Hepatocyte (in vitro differentiated cells): ENCODE results near the gene ZNF814. TPM values are rescaled to one million over a fixed set of nuclear protein-coding genes. Genes with fewer than 3 reads are reported as not detected.

Experiments
- DNase-seq: peaks from one replicate; pipeline ENCODE4 v3.0.0-alpha.2; 2016; ENCODE audit warnings: low spot score
- H2AFZ ChIP-seq: fragments of 200-600 bp; sonication (generic); 2 replicates; pipeline ENCODE4 v1.6.0; 2016; ENCODE audit warnings: antibody characterized with exemption, mild to moderate bottlenecking
- H3K27ac ChIP-seq: fragments of 200-600 bp; sonication (generic); 2 replicates; pipeline ENCODE4 v1.5.1; 2016; ENCODE audit warnings: mild to moderate bottlenecking
- H3K27me3 ChIP-seq: fragments of 200-600 bp; sonication (generic); 2 replicates; pipeline ENCODE4 v1.6.1; 2016
- H3K36me3 ChIP-seq: fragments of 200-600 bp; sonication (generic); replicated peaks from 2 replicates; pipeline ENCODE4 v1.5.1; 2016; ENCODE audit warnings: low read depth; ENCODE audit not compliant: insufficient read depth
- H3K4me1 ChIP-seq: fragments of 200-600 bp; sonication (generic); 2 replicates; pipeline ENCODE4 v1.5.1; 2016; ENCODE audit warnings: mild to moderate bottlenecking, moderate library complexity; ENCODE audit not compliant: insufficient read depth
- H3K4me2 ChIP-seq: fragments of 200-600 bp; sonication (generic); 2 replicates; pipeline ENCODE4 v1.6.0; 2016
- H3K4me3 ChIP-seq: fragments of 200-600 bp; sonication (generic); 2 replicates; pipeline ENCODE4 v1.5.1; 2016; ENCODE audit warnings: mild to moderate bottlenecking
- H3K79me2 ChIP-seq: fragments of 200-600 bp; sonication (generic); 2 replicates; pipeline ENCODE4 v1.6.0; 2017; ENCODE audit warnings: mild to moderate bottlenecking
- H3K9me2 ChIP-seq: fragments of 200-600 bp; sonication (generic); replicated peaks from 2 replicates; pipeline ENCODE4 v1.6.0; 2017; ENCODE audit warnings: mild to moderate bottlenecking; ENCODE audit not compliant: insufficient read depth
- H3K9me3 ChIP-seq: fragments of 200-600 bp; sonication (generic); 2 replicates; pipeline ENCODE4 v1.5.1; 2016; ENCODE audit warnings: low read depth, mild to moderate bottlenecking
- H4K20me1 ChIP-seq: fragments of 200-600 bp; sonication (generic); 2 replicates; pipeline ENCODE4 v1.6.0; 2016; ENCODE audit warnings: mild to moderate bottlenecking; ENCODE audit not compliant: insufficient read depth, poor library complexity, severe bottlenecking
- EZH2 ChIP-seq: fragments of 200-600 bp; sonication (generic); IDR thresholded peaks from 2 replicates; pipeline ENCODE4 v1.6.1; 2016; ENCODE audit warnings: antibody characterized with exemption, mild to moderate bottlenecking, borderline replicate concordance
- EZH2phosphoT487 ChIP-seq: fragments of 200-600 bp; sonication (generic); IDR thresholded peaks from one replicate; pipeline ENCODE4 v1.6.1; 2018; ENCODE audit warnings: antibody characterized with exemption, mild to moderate bottlenecking, low read depth, moderate library complexity; ENCODE audit not compliant: unreplicated experiment, severe bottlenecking
- WGBS: methylation state at CpG from one replicate; pipeline ENCODE4 v1.1.6; 2016; ENCODE audit warnings: low lambda C conversion rate; ENCODE audit errors: missing lambda C conversion rate; 5-methylcytosine and 5-hydroxymethylcytosine counted together
- polyA plus RNA-seq: library from polyadenylated mRNA; unstranded; fragments of >200 nt; fragmentation: Nextera tagmentation; extraction: Ambion mirVana; gene quantifications from 2 replicates; pipeline ENCODE4 v1.2.1, GENCODE V29; 2016
- total RNA-seq: library from RNA; depleted of rRNA; stranded (reverse); fragments of >200 nt; gene quantifications from 2 replicates; pipeline ENCODE4 v1.2.3, GENCODE V29; 2014
- TF ChIP-seq, protein P1 (sequence below): fragments of 200-600 bp; sonication (generic); IDR thresholded peaks from 2 replicates; pipeline ENCODE4 v1.5.1; 2016; ENCODE audit warnings: antibody characterized with exemption, mild to moderate bottlenecking; ENCODE audit not compliant: poor library complexity

The ZNF814 gene
- total and polyA plus RNA-seq, 2 experiments from 2014 or later: 16.1 to 19.2 TPM

DNA sequence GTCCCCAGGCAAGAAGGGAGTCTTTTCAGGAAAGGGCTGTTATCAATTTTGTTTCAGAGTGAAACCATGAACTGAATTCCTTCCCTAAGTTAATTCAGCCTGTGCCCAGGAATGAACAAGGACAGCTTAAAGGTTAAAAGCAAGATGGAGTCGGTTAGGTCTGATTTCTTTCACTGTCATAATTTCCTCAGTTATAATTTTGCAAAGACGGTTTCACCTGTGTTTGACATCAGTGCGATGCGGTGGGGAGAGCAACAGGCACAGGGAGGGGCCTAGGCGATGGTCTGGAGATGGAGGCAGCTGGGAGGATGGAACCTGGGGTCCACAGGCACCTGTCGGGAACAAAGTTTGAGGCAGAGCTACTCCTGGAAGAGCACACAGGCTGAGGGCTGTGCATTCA, 68.2 kb downstream of the ZNF814 start:
- 74% methylated on average over 6 of the region's 6 CpGs for WGBS
- H3K9me3 ChIP-seq: no peaks in the 10 kb centered on the region
- peak overlapping the region; percentile 85 for H3K4me2 ChIP-seq
- peak overlapping the region; percentile 90 for H3K27ac ChIP-seq
- no peaks in the 10 kb centered on the region for H3K36me3 ChIP-seq
- peaks cover 72% of the 10 kb centered on the region for H3K79me2 ChIP-seq
- TF ChIP-seq, protein P1, sequence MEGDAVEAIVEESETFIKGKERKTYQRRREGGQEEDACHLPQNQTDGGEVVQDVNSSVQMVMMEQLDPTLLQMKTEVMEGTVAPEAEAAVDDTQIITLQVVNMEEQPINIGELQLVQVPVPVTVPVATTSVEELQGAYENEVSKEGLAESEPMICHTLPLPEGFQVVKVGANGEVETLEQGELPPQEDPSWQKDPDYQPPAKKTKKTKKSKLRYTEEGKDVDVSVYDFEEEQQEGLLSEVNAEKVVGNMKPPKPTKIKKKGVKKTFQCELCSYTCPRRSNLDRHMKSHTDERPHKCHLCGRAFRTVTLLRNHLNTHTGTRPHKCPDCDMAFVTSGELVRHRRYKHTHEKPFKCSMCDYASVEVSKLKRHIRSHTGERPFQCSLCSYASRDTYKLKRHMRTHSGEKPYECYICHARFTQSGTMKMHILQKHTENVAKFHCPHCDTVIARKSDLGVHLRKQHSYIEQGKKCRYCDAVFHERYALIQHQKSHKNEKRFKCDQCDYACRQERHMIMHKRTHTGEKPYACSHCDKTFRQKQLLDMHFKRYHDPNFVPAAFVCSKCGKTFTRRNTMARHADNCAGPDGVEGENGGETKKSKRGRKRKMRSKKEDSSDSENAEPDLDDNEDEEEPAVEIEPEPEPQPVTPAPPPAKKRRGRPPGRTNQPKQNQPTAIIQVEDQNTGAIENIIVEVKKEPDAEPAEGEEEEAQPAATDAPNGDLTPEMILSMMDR: no peak
- TF ChIP-seq EZH2phosphoT487 (no peak), EZH2 (no peak)
- DNase-seq: no peak
- H3K9me2 ChIP-seq: no peaks in the 10 kb centered on the region
- peaks cover 41% of the 10 kb centered on the region for H3K4me1 ChIP-seq
- peak overlapping the region; percentile 28 for H3K4me3 ChIP-seq
- H4K20me1 ChIP-seq: no peaks in the 10 kb centered on the region
- H3K27me3 ChIP-seq: no peaks in the 10 kb centered on the region
- H2AFZ ChIP-seq: no peak overlapping the region

DNA sequence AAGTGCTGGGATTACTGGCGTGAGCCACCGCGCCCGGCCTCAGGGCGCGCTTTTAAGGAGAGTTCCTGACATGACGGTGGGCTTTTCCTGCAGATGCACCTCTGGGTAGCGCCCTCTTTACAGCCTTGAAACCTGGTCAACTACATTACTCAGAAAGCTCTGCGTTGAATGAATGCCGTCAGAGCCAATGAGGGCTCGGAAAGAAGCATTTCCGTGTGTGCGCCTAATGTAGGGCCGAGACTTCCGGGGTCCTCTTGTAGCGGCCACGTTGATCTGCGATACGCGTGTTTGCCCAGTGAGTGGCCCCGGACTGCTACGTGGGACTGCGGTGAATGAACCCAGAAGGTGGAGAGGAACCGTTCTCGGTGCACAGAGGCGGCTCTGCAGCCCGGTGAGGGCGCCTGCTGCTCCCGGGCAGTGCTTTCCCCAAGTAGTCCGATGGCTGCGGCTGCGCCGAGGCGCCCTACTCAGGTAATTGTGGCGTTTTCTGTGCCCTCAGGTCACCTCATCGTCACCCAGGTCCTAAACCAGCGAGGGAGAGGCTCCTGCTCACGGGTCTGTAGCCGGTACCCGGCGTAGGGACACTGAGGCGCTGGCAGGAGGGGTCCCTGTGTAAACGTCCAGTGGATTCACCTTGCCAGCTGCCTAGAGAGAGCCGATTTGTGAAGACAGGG, 69.2 kb downstream of the ZNF814 start:
- H3K9me3 ChIP-seq: no peaks in the 10 kb centered on the region
- H2AFZ ChIP-seq: peak overlapping the region; percentile 59
- WGBS: under 1% methylated on average over 39 of the region's 44 CpGs

DNA sequence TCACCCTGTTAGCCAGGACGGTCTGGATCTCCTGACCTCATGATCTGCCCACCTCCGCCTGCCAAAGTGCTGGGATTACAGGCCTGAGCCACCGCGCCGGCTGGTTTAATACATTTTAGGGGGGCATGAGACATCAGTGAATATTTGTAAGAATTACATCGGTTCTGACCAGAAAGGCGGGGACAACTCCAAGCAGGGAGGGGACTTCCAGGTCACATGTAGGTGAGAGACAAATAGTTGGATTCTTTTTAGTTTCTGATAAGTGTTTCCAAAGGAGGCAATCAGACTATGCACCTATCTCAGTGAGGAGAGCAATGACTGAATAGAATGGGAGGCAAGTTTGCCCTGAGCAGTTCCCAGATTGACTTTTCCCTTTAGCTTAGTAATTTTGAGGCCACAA, 70.5 kb downstream of the ZNF814 start:
- Histone ChIP-seq H4K20me1 (no peaks in the 10 kb centered on the region), H3K36me3 (no peaks in the 10 kb centered on the region), H2AFZ (no peak overlapping the region), H3K27ac (peak overlapping the region; percentile 90), H3K4me3 (no peak overlapping the region), H3K27me3 (no peaks in the 10 kb centered on the region), H3K4me1 (peaks cover 36% of the 10 kb centered on the region), H3K4me2 (no peak overlapping the region), H3K9me2 (no peaks in the 10 kb centered on the region), H3K9me3 (no peaks in the 10 kb centered on the region), H3K79me2 (peaks cover 61% of the 10 kb centered on the region)
- TF ChIP-seq EZH2 (no peak), EZH2phosphoT487 (no peak)
- TF ChIP-seq, protein P1: no peak
- DNase-seq: no peak
- 83% methylated on average over 7 of the region's 7 CpGs for WGBS

More for the DNA sequence above, 69.2 kb downstream of the ZNF814 start:
- no peaks in the 10 kb centered on the region for H3K9me2 ChIP-seq
- H3K4me3 ChIP-seq: peak overlapping the region; percentile 28
- H4K20me1 ChIP-seq: no peaks in the 10 kb centered on the region
- H3K36me3 ChIP-seq: no peaks in the 10 kb centered on the region
- no peak for TF ChIP-seq EZH2
- TF ChIP-seq, protein P1: peak; percentile 30
- H3K27me3 ChIP-seq: no peaks in the 10 kb centered on the region
- H3K4me2 ChIP-seq: peak overlapping the region; percentile 85
- H3K27ac ChIP-seq: peak overlapping the region; percentile 90
- peaks cover 62% of the 10 kb centered on the region for H3K79me2 ChIP-seq
- H3K4me1 ChIP-seq: peaks cover 43% of the 10 kb centered on the region
- peak; percentile 94 for DNase-seq
